ENCODE data around the gene RILPL2.
"Not testable (repeated sequence)": the region's sequence is repeated elsewhere in the genome, so short reads cannot be mapped to it uniquely, and the experiment has no call there.

The RILPL2 gene

DNA sequence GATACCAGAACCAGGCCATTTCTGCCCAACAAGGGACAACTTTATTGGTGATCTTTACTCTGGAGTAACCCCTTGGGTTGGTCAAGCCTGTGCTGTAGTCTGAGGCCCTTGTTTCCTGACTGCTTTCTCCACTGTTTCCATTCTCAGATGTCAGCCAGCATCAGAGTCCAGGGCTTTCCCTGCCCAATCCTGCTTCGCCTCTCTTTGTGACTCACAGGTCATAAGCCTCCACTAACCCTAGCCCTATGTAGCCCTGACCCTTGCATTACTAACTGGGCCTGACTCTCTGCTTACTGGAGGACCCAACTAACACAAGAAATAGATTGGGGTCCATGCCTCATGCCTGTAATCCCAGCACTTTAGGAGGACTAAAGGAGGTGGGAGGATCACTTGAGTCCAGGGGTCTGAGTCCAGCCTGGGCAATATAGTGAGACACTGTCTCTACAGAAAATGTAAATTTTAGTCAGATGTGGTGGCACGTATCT, 12.8 kb upstream of the RILPL2 start:
- no peak for DNase-seq

DNA sequence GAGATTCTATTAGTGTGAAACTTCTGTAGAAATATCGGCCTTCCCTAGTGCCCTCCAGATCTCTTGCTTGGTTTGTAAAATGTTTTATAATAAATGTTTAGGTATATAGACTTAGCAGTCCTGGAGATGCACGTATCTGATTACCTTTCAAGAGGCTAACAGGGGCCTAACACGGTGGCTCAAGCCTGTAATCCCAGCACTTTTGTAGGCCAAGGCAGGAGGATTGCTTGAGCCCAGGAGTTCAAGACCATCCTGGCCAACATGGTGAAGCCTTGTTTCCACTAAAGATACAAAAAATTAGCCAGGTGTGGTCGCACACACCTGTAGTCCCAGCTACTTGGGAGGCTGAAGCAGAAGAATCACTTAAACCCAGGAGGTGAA, 9.8 kb upstream of the RILPL2 start:
- no peak for DNase-seq

DNA sequence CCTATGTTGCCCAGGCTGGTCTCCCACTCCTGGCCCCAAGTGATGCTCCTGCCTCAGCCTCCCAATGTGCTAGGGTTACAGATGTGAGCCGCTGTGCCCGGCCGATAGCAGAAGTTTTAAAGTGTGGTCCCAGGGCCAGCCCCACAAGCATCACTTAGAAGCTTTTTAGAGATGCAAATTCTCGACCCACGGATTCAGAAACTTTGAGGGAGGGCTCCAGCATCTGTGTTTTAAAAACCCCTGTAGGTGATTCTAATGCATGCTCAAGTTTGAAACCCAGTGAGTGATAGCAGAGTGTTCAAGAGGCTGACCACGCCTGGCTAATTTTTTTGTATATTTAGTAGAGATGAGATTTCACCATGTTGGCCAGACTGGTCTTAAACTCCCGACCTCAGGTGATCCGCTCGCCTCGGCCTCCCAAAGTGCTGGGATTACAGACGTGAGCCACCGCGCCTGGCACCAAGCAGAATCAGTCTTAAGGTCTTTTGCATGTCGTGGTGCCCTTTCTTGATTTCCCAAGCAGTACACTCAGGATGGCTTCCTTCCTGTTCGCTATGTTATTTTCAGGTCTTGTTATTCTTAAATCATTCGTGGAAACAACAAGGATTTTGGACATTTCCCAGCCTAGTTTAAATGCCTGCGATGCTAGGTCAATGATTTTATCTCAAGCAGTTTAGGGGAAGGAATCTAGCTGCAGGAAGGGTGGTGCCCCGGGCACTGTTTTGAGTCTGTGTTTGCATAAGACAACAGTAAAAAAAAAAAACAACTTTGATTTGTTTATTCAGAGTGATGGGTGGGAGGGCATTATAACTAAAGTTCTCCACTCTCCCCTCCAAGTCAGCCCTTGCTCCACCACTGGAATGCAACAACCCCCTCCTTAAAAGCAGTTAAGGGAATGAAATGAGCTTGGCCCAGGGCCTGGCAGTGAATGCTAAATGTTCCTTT, 9.2 kb upstream of the RILPL2 start:
- no peak for DNase-seq

DNA sequence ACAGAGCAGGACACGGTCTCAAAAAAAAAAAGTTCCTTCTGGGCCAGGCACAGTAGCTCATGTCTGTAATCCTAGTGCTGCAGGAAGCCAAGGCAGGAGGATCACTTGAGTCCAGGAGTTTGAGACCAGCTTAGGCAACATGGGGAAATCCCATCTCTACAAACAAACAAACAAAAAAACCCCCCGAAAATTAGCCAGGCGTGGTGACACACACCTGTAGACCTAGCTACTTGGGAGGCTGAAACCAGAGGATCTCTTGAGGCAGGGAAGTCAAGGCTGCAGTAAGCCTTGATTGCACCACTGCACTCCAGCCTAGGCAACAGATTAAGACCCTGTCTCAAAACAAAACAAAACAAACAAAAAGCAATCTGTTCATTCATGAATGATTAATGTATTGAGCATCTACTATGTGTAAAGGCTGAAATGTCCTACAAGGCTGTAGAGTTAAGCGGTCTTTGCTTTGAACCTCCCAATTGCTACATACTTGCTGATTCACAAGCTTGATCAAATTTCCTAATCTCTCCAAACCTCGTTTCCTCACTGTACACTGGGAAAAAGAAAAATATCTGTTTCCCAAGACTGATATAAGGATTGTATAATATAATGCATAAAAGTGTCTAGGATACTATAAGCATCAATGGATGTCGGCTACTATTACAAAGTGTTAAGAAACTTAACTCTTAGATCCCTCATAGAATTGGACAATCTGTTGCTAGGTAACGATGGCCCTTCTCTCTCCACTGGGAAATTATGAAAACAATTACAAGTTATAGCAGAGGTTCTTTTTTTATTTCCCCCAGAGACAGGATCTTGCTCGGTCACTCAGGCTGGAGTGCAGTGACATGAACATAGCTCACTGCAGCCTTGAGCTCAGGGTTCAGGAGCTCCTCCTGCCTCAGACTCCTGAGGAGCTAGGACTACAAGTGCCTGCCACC, 7.9 kb upstream of the RILPL2 start:
- no peak for DNase-seq

DNA sequence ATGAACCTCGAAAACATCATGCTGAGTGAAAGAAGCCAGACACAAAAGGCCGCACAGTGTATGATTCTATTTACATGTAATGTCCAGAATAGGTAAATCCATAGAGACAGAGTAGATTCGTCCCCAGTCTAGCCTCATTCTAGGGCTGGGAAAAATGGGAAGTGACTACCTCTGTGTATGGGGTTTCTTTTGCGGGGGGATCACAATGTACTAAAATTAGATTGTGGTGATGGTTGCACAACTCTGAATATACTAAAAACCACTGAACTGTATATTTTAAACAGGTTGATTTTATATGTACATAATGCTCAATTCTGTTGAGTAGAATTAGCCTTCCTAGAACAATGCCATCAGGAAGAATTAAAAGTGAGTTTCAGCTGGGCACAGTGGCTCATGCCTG, 6.3 kb upstream of the RILPL2 start:
- DNase-seq: no peak

DNA sequence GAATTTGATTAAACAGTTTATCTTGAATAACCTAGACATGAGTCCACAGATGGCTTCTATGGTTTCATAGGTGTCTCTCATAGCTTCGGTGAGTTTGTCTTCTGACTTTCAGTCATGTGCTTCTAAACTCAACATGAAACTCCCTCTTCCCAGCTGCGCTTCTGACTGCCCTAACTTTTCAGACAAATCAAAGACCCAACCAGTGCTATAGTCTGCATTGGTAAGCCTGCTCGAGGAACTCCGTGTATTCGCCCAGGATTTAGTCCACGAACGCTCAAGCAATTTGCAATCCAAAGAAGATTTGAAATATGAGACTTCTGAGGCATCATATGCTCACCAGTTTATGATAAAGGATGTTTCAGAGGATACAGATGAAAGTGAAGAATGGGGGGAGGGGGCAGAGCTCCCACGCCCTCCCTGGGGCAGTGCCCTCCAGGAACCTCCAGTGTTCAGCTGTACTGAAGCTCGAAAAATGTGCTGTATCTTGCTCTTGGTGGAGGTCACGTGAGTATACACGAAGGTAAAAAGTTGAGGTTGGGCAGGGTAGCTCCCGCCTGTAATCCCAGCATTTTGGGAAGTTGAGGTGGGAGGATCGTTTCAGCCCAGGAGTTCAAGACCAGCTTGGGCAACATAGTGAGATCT, 5.2 kb upstream of the RILPL2 start:
- DNase-seq: no peak

DNA sequence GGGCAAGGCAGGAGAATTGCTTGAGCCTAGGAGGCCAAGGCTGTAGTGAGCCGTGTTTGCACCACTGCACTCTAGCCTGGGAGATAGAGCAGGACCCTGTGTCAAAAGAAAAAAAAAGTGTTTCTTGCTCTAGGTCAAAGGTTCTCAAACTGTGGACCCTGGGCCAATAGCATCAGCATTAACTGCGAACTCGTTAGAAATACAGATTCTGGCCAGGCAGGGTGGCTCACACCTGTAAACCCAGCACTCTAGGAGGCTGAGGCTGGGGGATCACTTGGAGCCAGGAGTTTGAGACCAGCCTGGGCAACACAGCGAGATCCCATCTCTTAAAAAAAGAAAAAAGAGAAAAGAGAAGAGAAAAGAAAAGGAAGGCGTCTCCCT, 858 bp downstream of the RILPL2 start:
- DNase-seq: no peak

DNA sequence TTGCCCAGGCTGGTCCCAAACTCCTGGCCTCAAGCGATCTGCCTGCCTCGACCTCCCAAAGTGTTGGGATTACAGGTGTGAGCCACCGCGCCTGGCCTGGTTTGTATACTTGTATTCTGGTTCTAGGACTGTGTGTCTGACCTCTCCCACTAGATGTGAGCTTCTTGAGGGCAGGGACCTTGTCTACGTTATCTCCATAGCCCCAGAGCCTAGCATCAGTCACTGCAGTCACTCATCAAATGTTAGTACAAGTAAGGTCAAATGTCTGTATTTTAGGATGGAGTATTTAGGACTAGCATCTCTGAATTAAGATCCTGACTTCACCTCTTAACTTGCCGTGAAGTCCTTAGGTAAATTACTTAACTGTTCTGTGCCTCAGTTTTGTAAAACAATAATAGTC, 2.9 kb downstream of the RILPL2 start:
- no peak for DNase-seq

DNA sequence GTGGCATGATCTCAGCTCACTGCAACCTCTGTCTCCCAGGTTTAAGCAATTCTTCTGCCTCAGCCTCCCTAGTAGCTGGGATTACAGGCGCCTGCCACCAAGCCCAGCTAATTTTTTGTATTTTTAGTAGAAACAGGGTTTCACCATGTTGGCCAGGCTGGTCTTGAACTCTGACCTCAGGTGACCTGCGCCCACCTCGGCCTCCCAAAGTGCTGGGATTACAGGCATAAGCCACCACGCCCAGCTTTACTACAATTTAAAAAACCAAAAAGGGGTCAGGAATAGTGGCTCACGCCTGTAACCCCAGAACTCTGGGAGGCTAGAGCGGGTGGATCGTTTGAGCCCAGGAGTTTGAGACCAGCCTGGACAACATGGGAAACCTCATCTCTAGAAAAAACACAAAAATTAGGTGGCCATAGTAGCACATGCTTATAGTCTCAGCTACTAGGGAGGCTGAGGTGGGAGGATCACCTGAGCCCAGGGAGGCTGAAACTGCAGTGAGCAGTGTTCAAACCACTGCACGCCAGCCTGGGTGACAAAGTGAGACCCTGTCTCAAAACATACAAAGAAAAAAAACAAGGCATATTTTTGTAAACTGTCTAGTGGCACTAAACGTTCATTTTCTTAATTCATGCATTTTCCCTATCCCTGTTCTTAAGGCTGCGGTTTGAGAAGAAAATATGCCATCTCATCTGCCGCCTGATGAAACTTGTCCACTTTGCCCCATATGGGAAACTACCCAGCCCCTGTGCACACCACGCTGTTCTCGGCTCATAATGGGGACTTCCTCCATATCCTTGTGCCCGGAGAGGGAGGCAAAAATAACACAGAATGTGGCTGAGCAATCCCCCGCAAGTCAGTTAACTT, 4.3 kb downstream of the RILPL2 start:
- not testable (repeated sequence) for DNase-seq

DNA sequence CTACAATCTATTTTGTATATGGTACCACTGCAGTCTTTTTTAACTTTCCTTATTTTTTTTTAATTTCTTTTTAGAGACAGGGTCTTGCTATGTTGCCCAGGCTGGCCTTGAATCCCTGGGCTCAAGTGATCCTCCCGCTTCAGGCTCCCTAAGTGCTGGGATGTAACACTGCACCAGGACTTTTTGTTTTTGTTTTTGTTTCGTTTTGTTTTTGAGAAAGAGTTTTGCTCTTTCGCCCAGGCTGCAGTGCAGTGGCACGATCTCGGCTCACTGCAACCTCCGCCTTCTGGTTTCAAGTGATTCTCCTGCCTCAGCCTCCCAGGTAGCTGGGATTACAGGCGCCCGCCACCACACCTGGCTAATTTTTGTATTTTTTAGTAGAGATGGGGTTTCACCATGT, 7.4 kb downstream of the RILPL2 start:
- not testable (repeated sequence) for DNase-seq

DNA sequence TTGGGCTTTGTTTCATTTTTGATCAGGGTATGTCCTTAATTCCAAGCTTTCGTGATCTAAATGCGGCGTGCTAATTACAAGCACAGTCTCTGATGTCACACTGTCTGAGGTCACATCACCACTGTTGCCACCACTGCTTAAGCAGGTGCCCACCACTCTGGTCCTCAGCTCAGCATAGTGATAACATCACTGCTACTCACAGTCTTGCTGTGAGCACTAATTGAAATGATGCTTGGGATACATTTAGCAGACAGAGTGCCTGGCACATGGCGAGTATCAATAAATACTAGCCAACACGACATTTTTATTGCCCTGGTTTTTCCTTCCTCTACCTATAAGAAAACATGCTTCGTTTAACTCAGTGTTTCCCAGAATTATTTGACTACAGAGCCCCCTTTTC, 7.9 kb downstream of the RILPL2 start:
- DNase-seq: no peak

DNA sequence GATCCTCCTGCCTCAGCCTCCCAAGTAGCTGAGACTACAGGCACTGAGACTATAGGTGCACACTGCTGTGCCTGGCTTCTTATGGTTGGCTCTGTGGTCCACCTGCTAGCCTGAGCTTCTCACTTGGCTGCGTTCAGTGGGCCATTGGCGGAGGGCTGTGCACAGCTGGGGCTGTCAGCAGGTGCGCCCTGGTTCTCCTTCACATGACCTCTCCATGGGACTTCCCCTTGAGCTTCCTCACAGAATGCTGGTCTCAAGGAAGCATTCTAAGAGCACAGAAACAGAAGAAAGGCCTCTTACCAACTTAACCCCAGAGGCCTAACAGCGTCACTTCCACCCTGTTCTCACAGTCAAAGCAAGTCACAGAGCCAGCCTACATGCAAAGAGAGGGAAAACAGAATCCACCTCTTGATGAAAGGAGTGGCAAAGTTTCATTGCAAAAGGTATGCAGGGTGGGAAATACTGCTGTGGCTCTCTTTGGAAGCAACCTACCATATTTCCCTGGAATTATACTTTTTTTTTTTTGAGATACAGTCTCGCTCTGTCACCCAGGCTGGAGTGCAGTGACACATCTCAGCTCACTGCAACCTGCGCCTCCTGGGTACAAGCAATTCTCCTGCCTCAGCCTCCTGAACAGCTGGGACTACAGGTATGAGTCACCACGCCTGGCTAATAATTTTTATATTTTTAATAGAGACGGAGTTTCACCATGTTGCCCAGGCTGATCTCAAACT, 9.3 kb downstream of the RILPL2 start:
- no peak for DNase-seq

DNA sequence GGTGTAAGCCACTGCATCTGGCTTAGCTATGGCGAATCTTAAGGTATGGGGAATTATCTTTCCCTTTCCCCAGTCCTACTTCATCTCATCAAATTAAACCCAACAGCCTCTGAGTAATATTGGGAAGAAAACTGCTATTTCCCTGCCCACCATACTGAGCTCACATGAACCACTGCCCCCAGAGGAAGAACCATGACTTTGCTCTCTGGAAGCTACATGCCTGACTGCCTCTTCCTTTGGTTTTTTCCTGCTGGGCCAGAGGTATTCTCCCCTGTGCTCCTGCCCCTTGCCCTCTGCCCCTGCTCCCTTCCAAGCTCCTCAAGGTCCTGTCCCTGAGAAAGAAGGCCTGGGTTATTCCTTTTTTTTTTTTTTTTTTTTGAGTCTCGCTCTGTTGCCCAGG, 15.2 kb downstream of the RILPL2 start:
- DNase-seq: no peak

DNA sequence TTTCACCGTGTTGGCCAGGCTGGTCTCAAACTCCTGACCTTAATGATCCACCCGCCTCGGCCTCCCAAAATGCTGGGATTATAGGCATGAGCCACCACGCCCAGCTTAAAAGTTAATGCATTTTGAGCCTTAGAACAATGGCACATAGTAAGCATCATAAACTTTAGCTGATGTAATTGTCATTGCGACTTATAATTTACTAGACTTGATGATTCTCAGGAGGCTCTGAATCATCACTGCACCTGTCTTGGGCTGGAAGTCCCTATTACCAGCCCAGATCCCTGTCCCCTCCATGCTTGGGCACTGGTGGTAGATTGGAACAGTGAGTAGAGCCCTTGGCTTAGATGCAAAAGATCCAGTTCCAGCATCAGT, 26.5 kb downstream of the RILPL2 start:
- no peak for DNase-seq

DNA sequence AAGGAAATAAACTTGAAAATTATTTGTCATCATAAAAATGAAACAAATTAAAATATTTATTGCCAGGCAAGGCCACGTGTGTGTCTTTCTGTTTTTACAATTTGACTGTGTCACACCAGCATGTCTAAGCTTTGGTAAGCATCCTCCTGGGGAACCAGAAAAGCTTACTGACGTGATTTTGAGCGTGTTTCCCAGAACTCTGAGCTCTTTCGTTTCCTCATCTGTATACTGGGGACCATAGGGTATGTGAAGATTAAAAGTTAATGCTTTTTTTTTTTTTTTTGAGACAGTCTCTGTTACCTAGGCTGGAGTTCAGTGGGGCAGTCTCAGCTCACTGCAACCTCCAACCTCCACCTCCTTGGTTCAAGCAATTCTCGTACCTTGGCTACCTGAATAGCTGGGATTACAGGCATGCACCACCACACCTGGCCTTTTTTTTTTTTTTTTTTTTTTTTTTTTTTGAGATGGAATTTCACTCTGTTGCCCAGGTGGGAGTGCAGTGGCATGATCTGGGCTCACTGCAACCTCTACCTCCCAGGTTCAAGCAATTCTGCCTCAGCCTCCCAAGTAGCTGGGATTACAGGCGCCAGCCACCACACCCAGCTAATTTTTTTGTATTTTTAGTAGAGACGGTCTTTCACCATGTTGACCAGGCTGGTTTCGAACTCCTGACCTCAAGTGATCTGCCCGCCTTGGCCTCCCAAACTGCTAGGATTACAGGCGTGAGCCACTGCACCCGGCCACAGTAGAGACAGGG, 27.0 kb downstream of the RILPL2 start:
- not testable (repeated sequence) for DNase-seq

DNA sequence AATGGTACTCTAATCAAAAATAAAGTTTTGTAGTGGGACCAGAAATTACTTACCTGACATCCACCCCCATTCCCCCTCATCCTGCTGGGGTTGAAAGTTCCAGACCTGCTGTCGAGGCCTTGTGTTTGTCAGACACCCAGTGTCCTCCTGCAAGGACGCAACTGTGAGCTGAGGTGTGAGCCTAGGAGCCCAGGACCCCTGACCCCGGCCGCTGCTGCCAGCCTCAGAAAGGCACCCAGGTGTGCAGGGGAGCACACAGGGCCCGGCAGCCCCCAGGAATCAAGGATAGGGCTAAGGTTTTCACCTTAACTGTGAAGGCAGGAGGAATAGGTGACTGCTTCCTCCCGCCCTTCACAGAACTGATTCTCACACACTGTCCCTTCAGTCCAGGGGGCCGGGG, 27.9 kb downstream of the RILPL2 start:
- DNase-seq: not testable (repeated sequence)

DNA sequence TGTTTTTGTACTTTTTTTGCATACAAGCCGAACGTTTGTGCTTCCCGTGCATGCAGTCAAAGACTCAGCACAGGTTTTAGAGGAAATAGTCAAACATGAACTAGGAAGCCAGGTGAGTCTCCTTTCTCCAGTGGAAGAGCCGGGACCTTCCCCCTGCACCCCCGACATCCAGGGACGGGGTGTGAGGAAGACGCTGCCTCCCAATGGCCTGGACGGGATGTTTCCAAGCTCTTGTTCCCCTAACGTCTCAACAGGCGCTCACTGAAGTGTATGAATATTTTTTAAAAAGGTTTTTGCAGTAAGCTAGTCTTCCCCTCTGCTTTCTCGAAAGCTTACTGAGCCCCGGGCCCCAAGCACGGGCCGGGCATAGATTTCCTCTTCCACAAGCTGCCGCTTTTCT, 28.6 kb downstream of the RILPL2 start:
- not testable (repeated sequence) for DNase-seq

DNA sequence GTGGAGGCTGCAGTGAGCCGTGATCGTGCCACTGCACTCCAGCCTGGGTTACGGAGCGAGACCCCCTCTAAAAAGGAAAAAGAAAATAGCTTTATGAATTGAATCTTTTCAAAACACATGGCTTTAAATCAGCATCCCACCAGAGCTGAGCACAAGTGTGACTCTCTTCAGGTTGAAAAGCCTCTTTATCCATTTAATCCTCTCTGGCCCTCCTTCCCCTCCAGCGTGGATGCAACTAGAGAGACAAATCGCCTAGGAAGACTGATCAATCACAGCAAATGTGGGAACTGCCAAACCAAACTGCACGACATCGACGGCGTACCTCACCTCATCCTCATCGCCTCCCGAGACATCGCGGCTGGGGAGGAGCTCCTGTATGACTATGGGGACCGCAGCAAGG, 29.2 kb downstream of the RILPL2 start:
- not testable (repeated sequence) for DNase-seq

DNA sequence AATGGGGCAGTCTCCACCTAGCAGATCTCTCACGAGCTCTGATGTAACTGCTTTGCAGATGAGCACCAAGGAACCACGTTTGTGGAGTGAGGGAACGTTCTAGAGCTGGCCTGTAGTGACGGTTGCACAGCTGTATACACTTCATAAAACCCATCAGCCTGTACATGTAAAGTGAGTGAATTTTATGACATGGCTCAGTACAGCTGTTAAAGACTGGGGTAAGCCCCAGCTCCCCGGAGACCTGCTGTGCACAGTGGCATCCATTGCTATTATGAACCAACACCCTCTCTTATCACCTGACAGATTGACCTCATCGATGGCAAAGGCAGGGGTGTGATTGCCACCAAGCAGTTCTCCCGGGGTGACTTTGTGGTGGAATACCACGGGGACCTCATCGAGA, 31.9 kb downstream of the RILPL2 start:
- DNase-seq: no peak

Data from 8988T (cell line).